NCI-H2196 treated with DMSO at 0.1 percent for 48 hours (cell line): ENCODE results near the gene DDIT3.
A peak's percentile ranks its signal among the peaks of the same experiment; 100 is the strongest.

Experiments used
- DNase-seq: peaks from one replicate; lab custom pipeline; 2025; ENCODE audit not compliant: unreplicated experiment; lab: John Stamatoyannopoulos, UW

Gene DDIT3

GRCh38 chr12:57487597-57488401, 32.5 kb downstream of the DDIT3 start, which contains the start of gene MARS1:
Gene MARS1, plus strand, starts transcription at chr12:57488068. Its CDS starts 23 bp downstream, at chr12:57488091.
- DNase-seq: peak; percentile 91

GRCh38 chr12:57487055-57487596, 33.2 kb downstream of the DDIT3 start:
- no peak for DNase-seq

- no peak for DNase-seq
Observed at GRCh38 chr12:57485695-57486094, 34.6 kb downstream of the DDIT3 start.

- DNase-seq: no peak
Observed at GRCh38 chr12:57483466-57483865, 36.8 kb downstream of the DDIT3 start.

- DNase-seq: no peak
Observed at GRCh38 chr12:57481671-57482070, 38.6 kb downstream of the DDIT3 start.

- DNase-seq: no peak
Observed at GRCh38 chr12:57479376-57480115, 40.8 kb downstream of the DDIT3 start, which contains the start of gene ARHGAP9. Gene ARHGAP9, minus strand, starts transcription at chr12:57479866. Its CDS starts 460 bp downstream, at chr12:57479406.

- DNase-seq: no peak
Observed at GRCh38 chr12:57479043-57479375, 41.3 kb downstream of the DDIT3 start.

GRCh38 chr12:57477710-57478681, 42.3 kb downstream of the DDIT3 start:
- no peak for DNase-seq

GRCh38 chr12:57476993-57477709, 43.2 kb downstream of the DDIT3 start:
- DNase-seq: no peak

- DNase-seq: no peak
Observed at GRCh38 chr12:57476162-57476992, 43.9 kb downstream of the DDIT3 start.

GRCh38 chr12:57475271-57476161, 44.8 kb downstream of the DDIT3 start:
- no peak for DNase-seq

GRCh38 chr12:57474862-57475261, 45.5 kb downstream of the DDIT3 start:
- DNase-seq: no peak

- DNase-seq: no peak
Observed at GRCh38 chr12:57474430-57474829, 45.9 kb downstream of the DDIT3 start.

GRCh38 chr12:57473886-57474285, 46.4 kb downstream of the DDIT3 start:
- no peak for DNase-seq

- no peak for DNase-seq
Observed at GRCh38 chr12:57473392-57473791, 46.9 kb downstream of the DDIT3 start.

- DNase-seq: no peak
Observed at GRCh38 chr12:57472391-57472790, 47.9 kb downstream of the DDIT3 start.

GRCh38 chr12:57471661-57472060, 48.7 kb downstream of the DDIT3 start:
- DNase-seq: no peak

- DNase-seq: no peak
Observed at GRCh38 chr12:57470970-57471656, 49.2 kb downstream of the DDIT3 start.
